ENCODE measurements around the gene MC2R.
A peak's percentile ranks its signal among the peaks of the same experiment; 100 is the strongest.

The MC2R gene

GRCh38 chr18:13913205-13913604 is 2.1 kb downstream of the MC2R start:
- TF ChIP-seq CTCF (conservative IDR thresholded peaks at IDR 0.05): no peak

GRCh38 chr18:13912601-13913000 is 2.7 kb downstream of the MC2R start:
- H3K27ac ChIP-seq: no peak overlapping the region
- no peak for TF ChIP-seq CTCF (conservative IDR thresholded peaks at IDR 0.05)

More at GRCh38 chr18:13913205-13913604, 2.1 kb downstream of the MC2R start:
- no peak overlapping the region for H3K27ac ChIP-seq

GRCh38 chr18:13910986-13911385 is 4.3 kb downstream of the MC2R start:
- no peak for TF ChIP-seq CTCF (conservative IDR thresholded peaks at IDR 0.05)
- no peak overlapping the region for H3K27ac ChIP-seq

GRCh38 chr18:13910501-13910900 is 4.8 kb downstream of the MC2R start:
- H3K27ac ChIP-seq: no peak overlapping the region
- TF ChIP-seq CTCF (conservative IDR thresholded peaks at IDR 0.05): no peak

GRCh38 chr18:13909141-13909940 is 6.0 kb downstream of the MC2R start:
- peak; percentile 74 for TF ChIP-seq CTCF (conservative IDR thresholded peaks at IDR 0.05)

GRCh38 chr18:13900633-13901032 is 14.7 kb downstream of the MC2R start:
- no peak overlapping the region for H3K27ac ChIP-seq
- TF ChIP-seq CTCF (conservative IDR thresholded peaks at IDR 0.05): no peak

More at GRCh38 chr18:13909141-13909940, 6.0 kb downstream of the MC2R start:
- H3K27ac ChIP-seq: no peak overlapping the region

- no peak for TF ChIP-seq CTCF (conservative IDR thresholded peaks at IDR 0.05)
- H3K27ac ChIP-seq: no peak overlapping the region
Measured at GRCh38 chr18:13895505-13896033, 19.8 kb downstream of the MC2R start.
